H7 (cell line): ENCODE measurements around the gene HOXC4. TPM values are rescaled to one million over a fixed set of nuclear protein-coding genes. Genes with fewer than 3 reads are reported as not detected.

ENCODE experiments used
- DNase-seq: peaks from one replicate; pipeline ENCODE4 v3.0.0; 2012
- H3K27me3 ChIP-seq: 2 replicates; pipeline ENCODE4 v1.6.0; 2011; ENCODE audit warnings: mild to moderate bottlenecking, low read length; ENCODE audit not compliant: control insufficient read depth, insufficient read depth
- H3K36me3 ChIP-seq: replicated peaks from 2 replicates; pipeline ENCODE4 v1.5.1; 2011; ENCODE audit warnings: low read length; ENCODE audit not compliant: control insufficient read depth, insufficient read depth
- H3K4me3 ChIP-seq: 2 replicates; pipeline ENCODE4 v1.5.1; 2011; ENCODE audit warnings: low read depth, mild to moderate bottlenecking, control low read depth, low read length, moderate library complexity; ENCODE audit not compliant: insufficient read depth
- total RNA-seq: library from RNA; depleted of rRNA; stranded (reverse); fragments of >200 nt; shearing (Covaris generic); gene quantifications from 2 replicates; pipeline ENCODE4 v1.2.3, GENCODE V29; 2014

Gene HOXC4
- total RNA-seq, 1 experiment from 2014 or later = not detected

DNA sequence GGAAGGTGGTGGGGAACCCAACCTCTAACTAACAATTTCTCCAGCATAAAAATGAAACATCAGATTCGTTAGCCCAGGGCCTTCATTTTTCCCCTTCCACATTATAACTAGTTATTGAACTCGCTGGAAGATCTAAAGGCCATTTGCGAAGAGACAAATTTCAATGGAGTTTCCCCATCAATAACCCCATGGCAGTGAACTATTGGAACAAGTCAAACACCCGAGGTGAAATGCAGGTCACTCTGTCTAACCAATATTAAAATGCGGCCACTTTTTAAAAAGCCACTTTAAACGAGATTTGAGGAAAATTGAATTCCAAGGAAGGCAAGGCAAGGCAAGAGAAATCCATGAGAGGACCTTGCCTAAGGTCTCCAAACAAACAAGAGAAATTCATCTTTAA, 4.5 kb upstream of the HOXC4 start:
- Histone ChIP-seq H3K36me3 (no peaks in the 10 kb centered on the region), H3K27me3 (peaks cover 100% of the 10 kb centered on the region), H3K4me3 (no peak overlapping the region)
- no peak for DNase-seq

DNA sequence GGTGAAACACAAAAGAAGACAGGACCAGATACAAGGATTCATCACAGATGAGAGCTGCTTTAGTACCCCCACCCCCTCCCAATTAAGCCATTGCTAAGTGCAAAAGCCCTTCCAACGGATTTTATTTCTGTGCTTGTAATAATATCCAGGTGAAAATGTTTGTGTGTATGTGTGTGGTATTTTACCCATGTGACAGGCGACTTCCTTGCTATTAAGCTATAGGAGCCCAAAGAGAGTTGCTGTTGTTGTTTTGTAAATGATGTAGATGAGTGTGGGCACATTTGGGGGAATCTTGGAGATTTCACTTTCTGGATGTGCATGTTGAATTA, 3.2 kb upstream of the HOXC4 start:
- no peaks in the 10 kb centered on the region for H3K36me3 ChIP-seq
- H3K4me3 ChIP-seq = no peak overlapping the region
- DNase-seq = no peak
- peaks cover 99% of the 10 kb centered on the region for H3K27me3 ChIP-seq

DNA sequence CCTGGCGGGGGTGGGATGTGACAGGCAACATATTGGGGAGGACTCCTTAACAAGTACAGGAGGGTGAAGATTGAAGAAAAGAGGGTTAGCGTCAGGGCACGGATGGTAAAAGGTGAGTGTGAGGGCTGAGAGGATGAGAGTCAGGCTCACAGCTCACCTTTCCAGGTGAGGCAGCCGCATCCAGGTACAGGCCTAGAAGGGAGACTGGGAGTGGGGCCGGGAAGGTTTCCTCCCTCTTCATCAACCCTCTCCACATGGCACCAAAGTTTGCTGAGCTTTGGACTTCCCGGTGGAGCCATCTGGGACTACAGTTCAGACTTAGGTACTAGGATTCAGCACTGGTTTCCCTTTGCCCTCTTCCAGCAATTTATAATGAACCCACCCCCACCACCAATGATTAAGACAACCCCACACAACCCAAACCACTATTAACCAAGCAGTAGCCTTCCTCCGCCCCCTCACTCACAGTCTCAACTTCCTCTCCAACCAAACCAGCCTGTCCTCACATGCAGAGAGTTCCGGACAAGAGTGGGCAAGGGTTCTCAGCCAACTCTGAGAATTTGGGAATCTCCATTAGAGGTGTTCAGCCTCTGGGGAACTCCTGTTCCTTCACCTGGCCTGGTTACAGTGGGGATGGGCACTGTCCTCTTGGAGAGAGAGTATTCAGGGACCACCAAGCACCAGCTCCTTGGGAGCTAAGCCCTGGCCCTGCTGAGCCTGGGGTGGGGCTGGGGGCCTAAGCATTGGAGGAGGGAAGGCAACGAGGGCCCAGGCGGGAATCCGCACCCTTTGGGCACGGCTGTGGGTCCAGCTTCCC, 2.4 kb upstream of the HOXC4 start:
- DNase-seq = peak; percentile 62
- Histone ChIP-seq H3K36me3 (no peaks in the 10 kb centered on the region), H3K4me3 (no peak overlapping the region), H3K27me3 (peaks cover 99% of the 10 kb centered on the region)

DNA sequence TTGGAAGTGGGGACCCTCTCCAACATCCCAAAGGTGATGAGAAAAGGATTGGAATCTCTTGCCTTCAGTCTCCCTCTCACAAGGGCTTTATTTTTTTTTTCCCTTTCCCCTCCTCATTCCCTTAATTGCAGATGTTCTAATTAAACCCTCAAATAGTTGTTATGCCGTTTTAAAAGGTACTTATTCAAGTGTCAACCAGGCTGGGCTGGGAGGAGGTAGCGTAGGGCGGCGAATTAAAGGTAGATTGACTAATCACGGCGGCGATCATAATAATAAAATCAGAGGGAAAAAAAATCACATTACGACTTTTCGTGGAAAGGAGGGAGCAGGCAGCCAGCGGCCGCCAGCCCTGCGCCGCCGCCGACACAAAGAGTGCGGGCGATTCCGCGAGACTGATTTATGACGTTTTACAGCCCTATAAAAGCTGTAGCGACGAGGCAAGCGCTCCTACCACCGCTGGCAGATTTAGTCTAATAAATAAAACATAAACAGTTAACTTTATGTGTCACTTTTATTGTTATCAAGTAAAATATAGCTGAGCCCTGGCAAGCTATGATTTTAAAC, 1.7 kb upstream of the HOXC4 start:
- peak; percentile 58 for DNase-seq
- Histone ChIP-seq H3K4me3 (no peak overlapping the region), H3K36me3 (no peaks in the 10 kb centered on the region), H3K27me3 (peaks cover 99% of the 10 kb centered on the region)

DNA sequence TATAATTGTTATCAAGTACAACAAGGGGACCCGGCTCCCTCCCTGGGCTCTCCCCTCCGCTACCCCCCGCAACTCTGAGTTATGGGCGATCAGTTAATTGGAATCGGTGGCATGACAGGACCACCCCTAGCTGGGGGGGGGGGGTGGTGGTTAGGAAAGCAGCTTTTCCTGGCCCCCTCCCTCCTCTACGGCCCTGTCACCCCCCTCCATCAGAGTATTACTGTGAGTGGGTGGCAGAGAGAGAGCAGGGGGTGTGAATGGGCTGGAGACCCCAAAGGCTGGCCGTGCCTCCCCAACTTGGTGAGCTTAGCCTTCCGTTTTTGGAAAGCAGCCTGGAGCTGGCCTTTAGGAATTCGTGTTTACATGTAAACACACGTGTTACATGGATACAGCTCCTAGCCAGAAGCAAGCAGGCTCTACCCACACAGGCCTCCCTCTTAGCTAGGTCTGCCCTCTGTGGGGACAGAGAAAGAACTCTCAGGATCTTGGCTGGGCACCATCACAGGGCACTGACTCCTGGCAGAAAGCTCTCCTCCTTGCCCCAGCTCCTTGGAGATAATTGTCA, 1.1 kb upstream of the HOXC4 start:
- no peak overlapping the region for H3K4me3 ChIP-seq
- peaks cover 99% of the 10 kb centered on the region for H3K27me3 ChIP-seq
- DNase-seq = peak; percentile 65
- H3K36me3 ChIP-seq = no peaks in the 10 kb centered on the region

DNA sequence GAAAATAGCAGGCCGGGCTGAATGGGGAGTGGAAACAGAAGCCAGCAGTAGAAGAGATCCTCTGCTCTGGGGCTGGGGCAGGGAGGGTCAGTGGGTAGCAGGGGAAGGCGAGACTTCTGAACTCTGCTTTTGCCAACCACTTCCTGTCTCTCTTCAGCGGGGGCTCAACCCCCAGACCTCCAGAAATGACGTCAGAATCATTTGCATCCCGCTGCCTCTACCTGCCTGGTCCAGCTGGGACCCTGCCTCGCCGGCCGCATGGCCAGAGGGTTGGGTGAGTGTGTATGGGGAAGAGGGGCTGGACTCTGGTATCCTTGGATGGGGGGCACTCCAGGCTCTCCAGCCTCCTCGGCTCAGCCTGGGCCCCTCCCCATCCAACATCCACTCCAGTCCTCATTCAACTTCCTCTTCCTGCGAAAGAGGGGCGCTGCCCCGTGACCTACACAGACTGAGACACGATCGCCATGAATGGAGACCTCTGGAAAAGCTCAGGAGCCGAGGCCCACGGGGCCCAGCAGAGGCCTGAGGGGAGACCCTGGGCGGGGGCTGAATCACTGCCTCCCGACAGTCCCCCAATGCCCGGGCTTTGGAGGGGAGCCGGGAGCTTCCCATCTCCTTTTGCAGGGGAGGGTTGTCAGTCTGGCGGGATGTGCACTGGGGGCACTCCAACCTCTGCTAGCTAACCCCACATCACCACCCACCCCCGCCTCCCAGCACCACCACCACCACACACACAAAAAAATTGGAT, 458 bp upstream of the HOXC4 start:
- DNase-seq = peak; percentile 70
- Histone ChIP-seq H3K4me3 (peak overlapping the region; percentile 31), H3K36me3 (no peaks in the 10 kb centered on the region), H3K27me3 (peaks cover 99% of the 10 kb centered on the region)

DNA sequence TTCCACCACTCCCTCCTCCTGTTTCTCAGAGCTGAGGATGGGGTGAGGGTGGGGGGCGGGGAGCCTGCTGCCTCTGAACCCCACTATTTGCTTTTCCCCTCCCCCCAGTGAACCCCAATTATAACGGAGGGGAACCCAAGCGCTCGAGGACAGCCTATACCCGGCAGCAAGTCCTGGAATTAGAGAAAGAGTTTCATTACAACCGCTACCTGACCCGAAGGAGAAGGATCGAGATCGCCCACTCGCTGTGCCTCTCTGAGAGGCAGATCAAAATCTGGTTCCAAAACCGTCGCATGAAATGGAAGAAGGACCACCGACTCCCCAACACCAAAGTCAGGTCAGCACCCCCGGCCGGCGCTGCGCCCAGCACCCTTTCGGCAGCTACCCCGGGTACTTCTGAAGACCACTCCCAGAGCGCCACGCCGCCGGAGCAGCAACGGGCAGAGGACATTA, 1.1 kb downstream of the HOXC4 start:
- H3K36me3 ChIP-seq = no peaks in the 10 kb centered on the region
- peaks cover 99% of the 10 kb centered on the region for H3K27me3 ChIP-seq
- no peak overlapping the region for H3K4me3 ChIP-seq
- DNase-seq = peak; percentile 55

DNA sequence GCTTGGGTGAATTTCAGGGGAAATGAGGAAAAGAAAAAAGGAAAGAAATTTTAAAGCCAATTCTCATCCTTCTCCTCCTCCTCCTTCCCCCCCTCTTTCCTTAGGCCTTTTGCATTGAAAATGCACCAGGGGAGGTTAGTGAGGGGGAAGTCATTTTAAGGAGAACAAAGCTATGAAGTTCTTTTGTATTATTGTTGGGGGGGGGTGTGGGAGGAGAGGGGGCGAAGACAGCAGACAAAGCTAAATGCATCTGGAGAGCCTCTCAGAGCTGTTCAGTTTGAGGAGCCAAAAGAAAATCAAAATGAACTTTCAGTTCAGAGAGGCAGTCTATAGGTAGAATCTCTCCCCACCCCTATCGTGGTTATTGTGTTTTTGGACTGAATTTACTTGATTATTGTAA, 1.9 kb downstream of the HOXC4 start:
- Histone ChIP-seq H3K4me3 (no peak overlapping the region), H3K27me3 (peaks cover 99% of the 10 kb centered on the region), H3K36me3 (no peaks in the 10 kb centered on the region)
- no peak for DNase-seq

DNA sequence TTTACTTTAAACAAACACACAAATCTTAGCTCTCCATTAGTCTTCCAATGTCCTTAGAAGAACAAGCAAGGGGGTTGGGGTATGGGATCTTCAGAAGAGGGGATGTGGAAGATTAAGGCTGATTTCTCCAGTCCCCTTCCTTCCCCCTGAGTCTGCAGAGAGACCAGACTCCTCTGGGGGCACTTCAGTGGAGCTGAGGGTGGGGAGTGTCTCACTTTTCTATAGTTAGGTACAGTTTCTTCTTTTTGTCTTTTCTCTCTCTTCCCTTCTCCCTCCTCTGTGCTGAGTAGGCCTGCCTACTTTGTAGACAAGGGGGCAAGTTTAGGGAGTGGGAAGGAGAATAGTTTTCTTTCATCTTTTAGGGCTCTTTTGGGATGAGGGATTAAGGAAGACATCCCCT, 2.5 kb downstream of the HOXC4 start:
- DNase-seq = no peak
- Histone ChIP-seq H3K36me3 (no peaks in the 10 kb centered on the region), H3K27me3 (peaks cover 99% of the 10 kb centered on the region), H3K4me3 (no peak overlapping the region)

DNA sequence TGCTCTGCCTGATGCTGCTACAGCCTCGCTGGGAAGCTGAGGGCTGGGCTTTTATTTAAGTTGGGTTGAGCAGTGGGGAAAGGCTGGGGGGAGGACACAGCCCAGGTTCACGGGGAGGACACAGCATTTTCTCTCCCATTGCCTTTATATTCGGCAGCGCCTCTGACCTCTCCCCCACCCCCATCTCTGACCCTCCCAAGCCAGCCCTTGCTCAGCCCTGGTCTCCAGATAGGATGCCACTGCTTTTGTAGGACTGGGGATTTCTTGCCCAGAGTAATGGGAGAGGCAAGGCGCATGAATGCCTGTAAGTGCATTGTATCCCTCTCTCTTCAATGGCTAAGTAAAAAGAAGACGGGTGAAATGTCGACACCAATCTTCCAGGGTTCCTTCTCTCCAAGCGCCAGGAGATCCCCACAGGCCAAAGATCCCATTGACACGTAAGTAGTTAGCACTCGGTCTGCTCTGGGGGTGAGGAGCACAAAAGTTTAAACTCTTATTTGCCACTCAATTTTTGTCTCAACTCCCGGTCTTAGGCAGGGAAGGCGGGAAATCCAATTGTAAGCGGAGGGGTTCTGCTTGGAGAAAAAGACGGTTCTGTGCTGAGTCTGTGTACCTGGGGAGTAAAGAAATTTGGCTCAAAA, 4.6 kb downstream of the HOXC4 start:
- Histone ChIP-seq H3K27me3 (peaks cover 99% of the 10 kb centered on the region), H3K36me3 (no peaks in the 10 kb centered on the region), H3K4me3 (no peak overlapping the region)
- peak; percentile 53 for DNase-seq

DNA sequence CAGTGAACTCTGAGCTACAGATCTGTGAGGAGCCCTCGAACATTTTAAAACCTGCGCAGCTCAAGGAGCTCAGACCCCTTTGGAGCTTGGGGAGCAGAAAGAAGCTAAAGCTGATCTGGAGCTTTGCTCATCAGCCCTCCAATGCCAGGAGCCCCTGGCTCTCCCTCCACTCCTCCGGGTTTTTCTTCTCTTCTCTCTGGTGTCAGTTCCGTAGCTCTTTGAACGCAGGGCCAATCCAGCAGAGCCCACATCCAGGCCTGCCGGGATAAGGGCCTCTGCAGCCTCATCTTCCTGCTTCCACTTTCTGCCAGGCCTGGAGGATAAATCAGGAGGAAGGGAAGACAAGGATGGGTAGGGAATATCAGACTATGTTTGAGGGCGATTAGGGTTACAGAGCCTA, 6.0 kb downstream of the HOXC4 start:
- DNase-seq = peak; percentile 61
- Histone ChIP-seq H3K4me3 (no peak overlapping the region), H3K36me3 (no peaks in the 10 kb centered on the region), H3K27me3 (peaks cover 98% of the 10 kb centered on the region)

DNA sequence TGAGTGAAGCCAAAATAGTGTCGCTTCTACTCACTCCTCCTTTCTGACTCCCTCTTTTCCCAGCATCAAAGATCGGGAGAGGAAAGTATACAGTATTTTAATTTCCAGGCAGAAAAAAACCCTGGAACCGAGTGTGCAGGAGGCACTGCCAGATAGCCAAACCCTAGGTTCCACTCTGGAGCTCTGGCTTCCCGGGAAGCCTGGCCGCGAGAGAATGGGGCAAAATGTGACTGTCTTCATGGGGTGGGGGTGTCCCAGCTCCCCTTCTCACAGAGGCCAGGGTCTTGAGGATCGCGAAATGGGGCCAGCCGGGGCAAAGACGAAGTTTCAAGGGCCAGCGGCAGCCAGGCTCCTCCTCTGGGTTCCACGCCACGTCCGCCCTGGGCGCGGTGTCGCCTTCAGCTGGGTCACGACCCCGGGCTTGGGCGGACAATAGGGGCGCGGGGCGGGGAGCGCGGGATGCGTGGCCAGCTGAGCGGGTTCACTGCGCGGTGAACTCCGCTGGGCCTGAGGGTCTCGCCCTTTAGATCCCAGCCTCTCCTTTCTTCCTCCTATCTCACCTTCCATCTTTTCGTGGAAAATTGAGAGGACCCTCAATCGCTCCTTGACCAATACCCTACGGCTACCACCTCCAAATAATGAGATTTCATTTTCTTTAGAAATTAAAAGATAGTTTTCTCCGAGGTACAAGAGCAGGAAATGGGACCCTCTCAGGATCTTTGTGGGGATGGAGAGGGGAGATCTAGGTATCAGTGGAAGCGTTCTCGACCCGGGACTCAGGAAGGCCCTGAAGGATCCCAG, 6.7 kb downstream of the HOXC4 start:
- H3K27me3 ChIP-seq = peaks cover 98% of the 10 kb centered on the region
- DNase-seq = peak; percentile 61
- no peak overlapping the region for H3K4me3 ChIP-seq
- no peaks in the 10 kb centered on the region for H3K36me3 ChIP-seq

DNA sequence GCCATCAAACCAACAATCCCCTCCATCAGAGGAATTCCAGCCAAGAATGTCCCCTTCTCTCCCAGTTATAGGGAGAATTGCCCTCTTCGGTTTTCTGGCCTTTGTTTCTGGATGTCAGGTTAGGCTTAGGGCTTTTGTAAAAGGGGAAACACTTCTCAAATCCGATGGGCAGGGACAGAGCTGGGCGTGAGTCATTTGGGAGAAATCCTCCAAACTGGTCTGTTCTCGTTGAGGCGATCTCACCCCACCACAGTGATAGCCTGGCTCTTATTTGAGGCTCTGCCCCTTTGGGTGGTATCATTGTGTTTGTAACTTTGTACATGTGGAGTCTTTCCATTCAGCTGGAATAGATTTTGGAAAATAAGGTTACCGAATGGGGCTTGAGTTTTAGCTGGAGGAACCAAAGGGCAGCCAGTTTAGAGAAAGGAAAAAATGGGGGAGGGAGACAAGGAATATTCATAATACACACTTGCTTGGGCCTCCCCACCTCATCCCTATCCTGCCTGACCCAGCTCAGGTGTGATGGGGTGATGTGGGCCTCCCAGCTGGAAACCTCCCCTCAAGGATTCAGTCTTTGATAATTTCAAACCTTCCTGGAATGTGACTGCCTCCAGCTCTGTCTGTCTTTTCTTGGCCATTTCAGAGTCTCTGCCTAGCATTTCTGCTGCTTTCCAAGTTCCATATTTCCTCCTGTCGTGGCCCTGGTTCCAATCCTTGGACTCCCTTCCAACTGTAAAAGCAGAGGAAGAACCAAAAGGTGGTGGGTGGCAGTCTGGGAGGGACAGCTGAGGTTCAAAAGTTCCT, 7.5 kb downstream of the HOXC4 start:
- DNase-seq = no peak
- no peaks in the 10 kb centered on the region for H3K36me3 ChIP-seq
- peaks cover 98% of the 10 kb centered on the region for H3K27me3 ChIP-seq
- H3K4me3 ChIP-seq = no peak overlapping the region
